ENCODE results near the gene STARD10. TPM values are rescaled to one million over a fixed set of nuclear protein-coding genes. Genes with fewer than 3 reads are reported as not detected.
"Not testable (repeated sequence)": the region's sequence is repeated elsewhere in the genome, so short reads cannot be mapped to it uniquely, and the experiment has no call there.

STARD10 gene
- total RNA-seq, 1 donor from 2014 or later = 170 TPM

- H3K4me3 Mint-ChIP-seq = no peak overlapping the region
- H3K27me3 Mint-ChIP-seq = no peaks in the 10 kb centered on the region
- no peak for TF ChIP-seq CTCF (conservative IDR thresholded peaks at IDR 0.05)
- no peak for DNase-seq (ENCODE audit: extremely low spot score, unreplicated experiment)
- H3K27ac Mint-ChIP-seq = peak overlapping the region; percentile 19
- H3K4me1 Mint-ChIP-seq (ENCODE audit: unreplicated experiment) = peaks cover 12% of the 10 kb centered on the region
- H3K36me3 Mint-ChIP-seq = peaks cover 3% of the 10 kb centered on the region
- no peaks in the 10 kb centered on the region for H3K9me3 Mint-ChIP-seq
Measured at GRCh38 chr11:72828081-72828567, 34.3 kb upstream of the STARD10 start.

GRCh38 chr11:72827656-72828055 is 33.8 kb upstream of the STARD10 start:
- DNase-seq (ENCODE audit: extremely low spot score, unreplicated experiment); H3K4me3 Mint-ChIP-seq; H3K36me3 Mint-ChIP-seq; H3K9me3 Mint-ChIP-seq; H3K27me3 Mint-ChIP-seq: not testable (repeated sequence)
- peaks cover 12% of the 10 kb centered on the region for H3K4me1 Mint-ChIP-seq (ENCODE audit: unreplicated experiment)
- peak overlapping the region; percentile 48 for H3K27ac Mint-ChIP-seq

- Mint-ChIP-seq H3K9me3 (no peaks in the 10 kb centered on the region), H3K4me3 (no peak overlapping the region), H3K36me3 (peaks cover 3% of the 10 kb centered on the region), H3K27ac (peak overlapping the region; percentile 48), H3K4me1 (ENCODE audit: unreplicated experiment) (peaks cover 9% of the 10 kb centered on the region), H3K27me3 (no peaks in the 10 kb centered on the region)
- no peak for TF ChIP-seq CTCF (conservative IDR thresholded peaks at IDR 0.05)
- no peak for DNase-seq (ENCODE audit: extremely low spot score, unreplicated experiment)
Measured at GRCh38 chr11:72826942-72827480, 33.2 kb upstream of the STARD10 start.

GRCh38 chr11:72826191-72826941 is 32.5 kb upstream of the STARD10 start:
- Mint-ChIP-seq H3K4me3 (no peak overlapping the region), H3K27me3 (no peaks in the 10 kb centered on the region)

GRCh38 chr11:72825661-72826060 is 31.8 kb upstream of the STARD10 start:
- Mint-ChIP-seq H3K9me3 (no peaks in the 10 kb centered on the region), H3K27me3 (no peaks in the 10 kb centered on the region), H3K4me3 (no peak overlapping the region), H3K27ac (no peak overlapping the region), H3K4me1 (ENCODE audit: unreplicated experiment) (peaks cover 4% of the 10 kb centered on the region), H3K36me3 (no peaks in the 10 kb centered on the region)
- DNase-seq (ENCODE audit: extremely low spot score, unreplicated experiment) = no peak
- no peak for TF ChIP-seq CTCF (conservative IDR thresholded peaks at IDR 0.05)

More at GRCh38 chr11:72826191-72826941, 32.5 kb upstream of the STARD10 start:
- no peak overlapping the region for H3K27ac Mint-ChIP-seq
- no peak for DNase-seq (ENCODE audit: extremely low spot score, unreplicated experiment)
- peaks cover under 1% of the 10 kb centered on the region for H3K36me3 Mint-ChIP-seq
- H3K4me1 Mint-ChIP-seq (ENCODE audit: unreplicated experiment) = peaks cover 2% of the 10 kb centered on the region
- no peak for TF ChIP-seq CTCF (conservative IDR thresholded peaks at IDR 0.05)
- no peaks in the 10 kb centered on the region for H3K9me3 Mint-ChIP-seq

GRCh38 chr11:72824811-72825505 is 31.1 kb upstream of the STARD10 start:
- Mint-ChIP-seq H3K9me3 (no peaks in the 10 kb centered on the region), H3K4me1 (ENCODE audit: unreplicated experiment) (peaks cover 4% of the 10 kb centered on the region), H3K27me3 (no peaks in the 10 kb centered on the region), H3K27ac (no peak overlapping the region), H3K4me3 (no peak overlapping the region), H3K36me3 (no peaks in the 10 kb centered on the region)
- TF ChIP-seq CTCF (conservative IDR thresholded peaks at IDR 0.05) = no peak
- no peak for DNase-seq (ENCODE audit: extremely low spot score, unreplicated experiment)
